Liver (tissue), 9 donors: ENCODE data around the gene GRIN2C. TPM values are rescaled to one million over a fixed set of nuclear protein-coding genes. Genes with fewer than 3 reads are reported as not detected.

Experiments used
- DNase-seq: peaks from one replicate; pipeline ENCODE4 v3.0.0-alpha.2; 2017; ENCODE audit warnings: low spot score
- H3K27ac ChIP-seq, 2 donors: one replicate each; pipeline ENCODE4 v1.7.0; 2013; ENCODE audit warnings: inconsistent platforms in 2 of 2, low read length in 2 of 2, control low read depth in 1 of 2, low read depth in 1 of 2, mild to moderate bottlenecking in 1 of 2
- H3K27me3 ChIP-seq, 4 donors: one replicate each; pipeline versions ENCODE4 v1.6.1 to v1.7.0; 2013; ENCODE audit warnings: low read length in 3 of 4, inconsistent platforms in 1 of 4, mild to moderate bottlenecking in 1 of 4, moderate library complexity in 1 of 4; ENCODE audit not compliant: control insufficient read depth in 4 of 4, insufficient read depth in 4 of 4
- H3K36me3 ChIP-seq, 4 donors: one replicate each; pipeline versions ENCODE4 v1.6.1 to v1.7.0; 2013; ENCODE audit warnings: low read length in 3 of 4, mild to moderate bottlenecking in 3 of 4, low read depth in 1 of 4, moderate library complexity in 1 of 4; ENCODE audit not compliant: control insufficient read depth in 4 of 4, insufficient read depth in 3 of 4
- H3K4me1 ChIP-seq, 4 donors: one replicate each; pipeline versions ENCODE4 v1.6.1 to v1.7.0; 2013; ENCODE audit warnings: low read length in 3 of 4, mild to moderate bottlenecking in 3 of 4, moderate library complexity in 1 of 4; ENCODE audit not compliant: control insufficient read depth in 4 of 4, insufficient read depth in 4 of 4
- H3K4me3 ChIP-seq, 3 donors: one replicate each; pipeline versions ENCODE4 v1.6.1 to v1.7.0; 2013; ENCODE audit warnings: low read length in 3 of 3, control low read depth in 1 of 3, low read depth in 1 of 3, mild to moderate bottlenecking in 1 of 3
- H3K9ac ChIP-seq, 2 donors: one replicate each; pipeline ENCODE4 v1.7.0; 2013; ENCODE audit warnings: low read length in 2 of 2, mild to moderate bottlenecking in 2 of 2, moderate library complexity in 2 of 2, control low read depth in 1 of 2, low read depth in 1 of 2
- H3K9me3 ChIP-seq, 4 donors: one replicate each; pipeline versions ENCODE4 v1.6.1 to v1.7.0; 2013; ENCODE audit warnings: low read length in 3 of 4; ENCODE audit not compliant: control insufficient read depth in 4 of 4
- EGR1 ChIP-seq, 2 donors: IDR thresholded peaks; 2 replicates each; pipeline ENCODE4 v1.6.1; 2016 to 2018; ENCODE audit warnings: antibody characterized with exemption in 2 of 2, low read depth in 2 of 2
- FOXA1 ChIP-seq: IDR thresholded peaks from 2 replicates; pipeline ENCODE4 v1.6.1; 2016; ENCODE audit warnings: antibody characterized with exemption
- FOXA2 ChIP-seq: IDR thresholded peaks from 2 replicates; pipeline ENCODE4 v1.6.1; 2016; ENCODE audit warnings: antibody characterized with exemption
- GABPA ChIP-seq, 2 donors: IDR thresholded peaks in 1 of 2; conservative IDR thresholded peaks in 1 of 2; 2 replicates each; pipeline ENCODE4 v1.6.1; 2016; ENCODE audit warnings: antibody characterized with exemption in 2 of 2, mild to moderate bottlenecking in 1 of 2, moderate library complexity in 1 of 2
- HNF4A ChIP-seq, 2 donors: conservative IDR thresholded peaks; 2 replicates each; pipeline ENCODE4 v1.6.1; 2016; ENCODE audit warnings: antibody characterized with exemption in 2 of 2, mild to moderate bottlenecking in 2 of 2
- HNF4G ChIP-seq: IDR thresholded peaks from 2 replicates; pipeline ENCODE4 v1.6.1; 2016; ENCODE audit warnings: antibody characterized with exemption
- JUND ChIP-seq, 2 donors: IDR thresholded peaks; 2 replicates each; pipeline ENCODE4 v1.6.1; 2016; ENCODE audit warnings: antibody characterized with exemption in 2 of 2
- NR2F2 ChIP-seq: IDR thresholded peaks from 2 replicates; pipeline ENCODE4 v1.6.1; 2016; ENCODE audit warnings: antibody characterized with exemption
- RAD21 ChIP-seq, 2 donors: IDR thresholded peaks; 2 replicates each; pipeline ENCODE4 v1.6.1; 2016; ENCODE audit warnings: antibody characterized with exemption in 2 of 2, mild to moderate bottlenecking in 2 of 2
- RXRA ChIP-seq, 2 donors: IDR thresholded peaks; 2 replicates each; pipeline ENCODE4 v1.6.1; 2017 to 2018; ENCODE audit warnings: antibody characterized with exemption in 2 of 2, mild to moderate bottlenecking in 1 of 2
- SP1 ChIP-seq: IDR thresholded peaks from 2 replicates; pipeline ENCODE4 v1.6.1; 2018; ENCODE audit warnings: antibody characterized with exemption, mild to moderate bottlenecking
- YY1 ChIP-seq: IDR thresholded peaks from 2 replicates; pipeline ENCODE4 v1.6.1; 2016; ENCODE audit warnings: antibody characterized with exemption, mild to moderate bottlenecking
- WGBS: extraction: QIAGEN DNeasy Blood & Tissue Kit; methylation state at CpG from one replicate; pipeline ENCODE4 v1.1.7; 2013; 5-methylcytosine and 5-hydroxymethylcytosine counted together
- polyA plus RNA-seq, 2 donors: library from polyadenylated mRNA; stranded (reverse) in 1 of 2; unstranded in 1 of 2; fragments of 200-250 nt in 1 of 2; fragments of >200 nt in 1 of 2; fragmentation: Nextera tagmentation in 1 of 2; extraction: Ambion mirVana in 1 of 2; gene quantifications; one replicate each; pipeline versions ENCODE4 v1.2.1 to v1.2.3, GENCODE V29; 2013 to 2015
- total RNA-seq, 2 donors: library from RNA; depleted of rRNA; stranded (reverse); fragments of >200 nt; gene quantifications; one replicate each; pipeline ENCODE4 v1.2.3, GENCODE V29; 2014
- TF ChIP-seq, protein P1 (sequence below): fragments of 150-350 bp; IDR thresholded peaks from 2 replicates; pipeline ENCODE4 v1.5.1; 2017; ENCODE audit warnings: improper control_type of control experiment, low read depth, low read length; ENCODE audit not compliant: missing input control
- TF ChIP-seq, protein P2 (sequence below): IDR thresholded peaks from 2 replicates; pipeline ENCODE4 v1.6.1; 2016; ENCODE audit warnings: antibody characterized with exemption, mild to moderate bottlenecking
- donor health status: healthy.
- donor health status: healthy.
- donor health status: healthy.
- donor health status: healthy.
- donor health status: healthy.

GRIN2C gene
- total and polyA plus RNA-seq, 4 donors = 0.03 to 0.10 (median 0.09) TPM; not detected in 1

DNA sequence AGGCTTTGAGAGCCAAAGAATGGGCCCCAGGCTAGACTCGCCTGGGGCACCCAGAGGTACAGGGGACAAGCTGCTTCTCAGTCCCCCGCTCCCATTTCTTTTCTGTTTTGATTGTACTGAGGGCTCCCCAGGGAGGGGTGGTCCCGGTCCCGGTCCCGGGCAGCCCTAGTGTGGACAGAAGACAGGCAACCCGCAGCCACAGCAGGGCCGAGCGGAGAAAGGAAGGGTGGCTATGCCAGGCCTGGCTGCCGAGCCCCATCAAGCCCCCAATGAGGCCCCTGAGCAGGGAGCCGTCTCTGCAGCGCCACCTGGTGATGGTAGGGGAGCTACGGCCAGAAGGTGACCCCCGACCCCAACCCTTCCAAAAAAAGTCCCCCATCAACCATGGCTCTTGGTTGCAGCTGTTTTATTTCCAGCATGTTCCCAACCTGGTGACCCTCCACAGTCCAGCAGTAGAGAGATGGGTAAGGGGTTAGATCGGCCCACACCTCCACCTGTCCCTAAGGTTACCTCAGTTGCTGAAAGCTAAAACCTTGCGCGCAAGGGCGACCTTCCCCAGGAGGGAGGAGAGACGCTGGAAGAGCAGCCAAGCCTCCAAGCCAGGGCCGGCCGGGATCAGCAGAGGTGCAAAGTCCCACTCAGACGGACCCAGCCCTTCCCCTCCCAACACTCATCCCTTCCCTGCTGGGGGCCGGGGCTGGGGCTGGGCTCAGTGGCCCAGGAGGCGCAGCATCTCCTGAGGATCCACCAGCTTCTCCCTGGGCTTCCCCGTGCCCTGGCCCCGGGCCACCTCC, 2.6 kb upstream of the GRIN2C start:
- TF ChIP-seq, protein P1, sequence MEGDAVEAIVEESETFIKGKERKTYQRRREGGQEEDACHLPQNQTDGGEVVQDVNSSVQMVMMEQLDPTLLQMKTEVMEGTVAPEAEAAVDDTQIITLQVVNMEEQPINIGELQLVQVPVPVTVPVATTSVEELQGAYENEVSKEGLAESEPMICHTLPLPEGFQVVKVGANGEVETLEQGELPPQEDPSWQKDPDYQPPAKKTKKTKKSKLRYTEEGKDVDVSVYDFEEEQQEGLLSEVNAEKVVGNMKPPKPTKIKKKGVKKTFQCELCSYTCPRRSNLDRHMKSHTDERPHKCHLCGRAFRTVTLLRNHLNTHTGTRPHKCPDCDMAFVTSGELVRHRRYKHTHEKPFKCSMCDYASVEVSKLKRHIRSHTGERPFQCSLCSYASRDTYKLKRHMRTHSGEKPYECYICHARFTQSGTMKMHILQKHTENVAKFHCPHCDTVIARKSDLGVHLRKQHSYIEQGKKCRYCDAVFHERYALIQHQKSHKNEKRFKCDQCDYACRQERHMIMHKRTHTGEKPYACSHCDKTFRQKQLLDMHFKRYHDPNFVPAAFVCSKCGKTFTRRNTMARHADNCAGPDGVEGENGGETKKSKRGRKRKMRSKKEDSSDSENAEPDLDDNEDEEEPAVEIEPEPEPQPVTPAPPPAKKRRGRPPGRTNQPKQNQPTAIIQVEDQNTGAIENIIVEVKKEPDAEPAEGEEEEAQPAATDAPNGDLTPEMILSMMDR = peak; percentile 42
- TF ChIP-seq YY1 (no peak), RAD21 (IDR thresholded peaks at IDR 0.05) (peak in 1 of 2 donors; percentile 68)
- 37% methylated on average over 25 of the region's 25 CpGs for WGBS
- H3K27ac ChIP-seq = no peak overlapping the region

DNA sequence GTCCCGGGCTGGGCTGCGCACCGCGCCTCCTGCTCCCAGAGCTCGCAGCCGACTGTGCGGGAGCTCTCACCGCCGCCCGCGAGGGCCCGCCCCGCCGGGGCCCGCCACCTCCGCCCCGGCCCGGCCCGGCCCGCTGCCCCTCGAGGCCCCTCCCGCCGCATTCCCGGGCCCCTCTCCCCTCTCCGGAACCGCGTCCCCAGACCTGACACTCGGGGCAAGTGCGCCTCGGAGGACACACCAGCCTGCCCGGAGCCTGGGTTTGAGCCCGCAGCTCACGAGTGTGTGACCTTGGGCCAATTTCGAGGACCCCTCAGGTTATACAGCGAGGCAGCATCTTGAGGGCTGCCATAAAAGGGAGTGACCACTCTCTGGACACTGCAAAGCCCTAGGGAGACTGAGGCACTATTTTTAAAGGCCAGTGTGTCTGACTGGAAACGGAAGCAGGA, 2.0 kb upstream of the GRIN2C start:
- H3K9ac ChIP-seq = no peak overlapping the region
- no peak for DNase-seq

More for the DNA sequence above, 2.6 kb upstream of the GRIN2C start:
- Histone ChIP-seq H3K9ac (no peak overlapping the region), H3K36me3 (no peaks in the 10 kb centered on the region), H3K27me3 (peaks cover 0 to 7% (median 3%) of the 10 kb centered on the region in 4 donors), H3K4me1 (peaks cover 8 to 25% (median 14%) of the 10 kb centered on the region in 4 donors), H3K4me3 (no peak overlapping the region), H3K9me3 (no peaks in the 10 kb centered on the region)
- peak; percentile 72 for DNase-seq

DNA sequence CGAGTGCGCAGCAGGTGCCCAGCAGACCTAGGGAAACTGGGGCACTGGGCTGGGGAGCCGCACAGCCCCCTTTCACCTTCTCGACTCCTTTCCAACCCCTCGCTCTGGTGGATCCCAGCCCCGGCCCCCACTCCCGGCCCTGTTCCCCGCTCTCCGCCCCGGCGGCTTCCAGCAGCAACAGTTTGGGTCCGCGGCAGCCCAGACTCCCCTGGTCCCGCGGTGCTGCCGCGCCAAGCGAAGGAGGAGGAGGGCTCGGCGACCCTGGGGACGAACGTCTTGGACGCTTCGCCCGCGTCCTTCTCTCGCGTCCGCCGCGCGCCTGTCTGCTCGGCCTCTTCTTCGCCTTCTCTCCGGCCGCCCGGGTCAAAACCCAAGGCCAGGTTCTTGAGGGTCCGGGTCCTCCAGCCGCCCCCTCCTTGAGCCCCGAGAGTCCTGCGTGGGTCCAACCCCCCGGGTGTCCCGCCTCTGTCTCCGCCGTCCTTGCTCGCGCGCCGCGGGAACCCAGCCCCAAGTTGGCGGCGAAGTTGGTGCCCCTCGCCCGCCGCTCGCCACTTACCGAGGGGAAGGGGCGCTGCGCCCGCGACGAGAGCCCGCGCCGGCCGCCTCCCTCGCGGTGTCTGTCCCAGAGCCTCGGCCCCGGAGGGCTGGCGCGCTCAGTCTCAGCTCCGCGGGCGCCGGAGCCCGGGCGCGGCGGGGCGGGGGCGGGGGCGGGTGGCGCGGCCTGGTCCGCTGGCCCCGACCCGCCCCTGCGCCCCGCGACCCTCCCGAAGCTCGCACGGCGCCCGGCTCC, 1.4 kb upstream of the GRIN2C start:
- no peak for DNase-seq
- Histone ChIP-seq H3K4me3 (peak overlapping the region in 1 of 3 donors; percentile 20), H3K9ac (no peak overlapping the region), H3K9me3 (no peaks in the 10 kb centered on the region), H3K27ac (no peak overlapping the region), H3K4me1 (peaks cover 8 to 25% (median 14%) of the 10 kb centered on the region in 4 donors), H3K27me3 (peaks cover 0 to 7% (median 3%) of the 10 kb centered on the region in 4 donors), H3K36me3 (no peaks in the 10 kb centered on the region)
- WGBS = 3% methylated on average over 96 of the region's 96 CpGs
- TF ChIP-seq FOXA2 (no peak), RAD21 (IDR thresholded peaks at IDR 0.05) (no peak), NR2F2 (no peak), JUND (IDR thresholded peaks at IDR 0.05) (no peak), SP1 (no peak), FOXA1 (no peak), HNF4G (no peak), HNF4A (conservative IDR thresholded peaks at IDR 0.05) (no peak), EGR1 (IDR thresholded peaks at IDR 0.05; ENCODE audit: low read depth in 2 of 2) (no peak), GABPA (IDR thresholded peaks at IDR 0.05 in 1 of 2, conservative IDR thresholded peaks at IDR 0.05 in 1 of 2) (no peak), RXRA (IDR thresholded peaks at IDR 0.05) (no peak), YY1 (no peak)
- TF ChIP-seq, protein P2, sequence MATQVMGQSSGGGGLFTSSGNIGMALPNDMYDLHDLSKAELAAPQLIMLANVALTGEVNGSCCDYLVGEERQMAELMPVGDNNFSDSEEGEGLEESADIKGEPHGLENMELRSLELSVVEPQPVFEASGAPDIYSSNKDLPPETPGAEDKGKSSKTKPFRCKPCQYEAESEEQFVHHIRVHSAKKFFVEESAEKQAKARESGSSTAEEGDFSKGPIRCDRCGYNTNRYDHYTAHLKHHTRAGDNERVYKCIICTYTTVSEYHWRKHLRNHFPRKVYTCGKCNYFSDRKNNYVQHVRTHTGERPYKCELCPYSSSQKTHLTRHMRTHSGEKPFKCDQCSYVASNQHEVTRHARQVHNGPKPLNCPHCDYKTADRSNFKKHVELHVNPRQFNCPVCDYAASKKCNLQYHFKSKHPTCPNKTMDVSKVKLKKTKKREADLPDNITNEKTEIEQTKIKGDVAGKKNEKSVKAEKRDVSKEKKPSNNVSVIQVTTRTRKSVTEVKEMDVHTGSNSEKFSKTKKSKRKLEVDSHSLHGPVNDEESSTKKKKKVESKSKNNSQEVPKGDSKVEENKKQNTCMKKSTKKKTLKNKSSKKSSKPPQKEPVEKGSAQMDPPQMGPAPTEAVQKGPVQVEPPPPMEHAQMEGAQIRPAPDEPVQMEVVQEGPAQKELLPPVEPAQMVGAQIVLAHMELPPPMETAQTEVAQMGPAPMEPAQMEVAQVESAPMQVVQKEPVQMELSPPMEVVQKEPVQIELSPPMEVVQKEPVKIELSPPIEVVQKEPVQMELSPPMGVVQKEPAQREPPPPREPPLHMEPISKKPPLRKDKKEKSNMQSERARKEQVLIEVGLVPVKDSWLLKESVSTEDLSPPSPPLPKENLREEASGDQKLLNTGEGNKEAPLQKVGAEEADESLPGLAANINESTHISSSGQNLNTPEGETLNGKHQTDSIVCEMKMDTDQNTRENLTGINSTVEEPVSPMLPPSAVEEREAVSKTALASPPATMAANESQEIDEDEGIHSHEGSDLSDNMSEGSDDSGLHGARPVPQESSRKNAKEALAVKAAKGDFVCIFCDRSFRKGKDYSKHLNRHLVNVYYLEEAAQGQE = no peak
- TF ChIP-seq, protein P1 = no peak

More for the DNA sequence above, 2.0 kb upstream of the GRIN2C start:
- H3K9me3 ChIP-seq = no peaks in the 10 kb centered on the region
- no peak overlapping the region for H3K27ac ChIP-seq
- peaks cover 0 to 7% (median 3%) of the 10 kb centered on the region in 4 donors for H3K27me3 ChIP-seq
- peak overlapping the region in 1 of 3 donors; percentile 20 for H3K4me3 ChIP-seq
- H3K4me1 ChIP-seq = peaks cover 8 to 25% (median 14%) of the 10 kb centered on the region in 4 donors
- 7% methylated on average over 36 of the region's 36 CpGs for WGBS
- TF ChIP-seq JUND (IDR thresholded peaks at IDR 0.05) (no peak), HNF4A (conservative IDR thresholded peaks at IDR 0.05) (no peak)
- H3K36me3 ChIP-seq = no peaks in the 10 kb centered on the region
